GM23248 (cell line): Measurements from ENCODE around the gene SSBP2.

Experiments
- EZH2 ChIP-seq: fragments of 200-600 bp; sonication (generic); IDR thresholded peaks from 2 replicates; pipeline ENCODE4 v1.6.1; 2018; ENCODE audit warnings: antibody characterized with exemption, mild to moderate bottlenecking; ENCODE audit not compliant: insufficient read depth, poor library complexity, severe bottlenecking
- EZH2phosphoT487 ChIP-seq: fragments of 200-600 bp; sonication (generic); IDR thresholded peaks from 2 replicates; pipeline ENCODE4 v1.6.1; 2018; ENCODE audit warnings: antibody characterized with exemption, moderate library complexity, mild to moderate bottlenecking, low read depth; ENCODE audit not compliant: insufficient read depth

DNA sequence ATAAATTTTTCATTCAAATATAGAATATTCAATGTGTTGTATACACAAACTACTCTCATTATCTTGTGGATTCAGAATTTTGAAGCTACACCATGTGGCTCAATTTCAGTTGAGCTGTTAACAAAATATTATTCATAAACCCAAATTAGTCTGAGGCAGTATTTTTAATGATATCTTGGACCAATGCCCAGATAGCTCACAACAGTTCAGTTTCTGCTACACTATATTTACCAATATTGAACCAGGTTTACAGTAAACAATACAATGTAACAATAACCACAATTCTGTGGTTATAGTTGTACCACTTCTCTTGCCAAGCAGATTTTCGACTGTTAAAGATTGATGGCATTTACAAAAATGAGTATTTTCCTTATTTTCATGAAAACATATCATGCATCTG, 99.9 kb downstream of the SSBP2 start:
- TF ChIP-seq EZH2phosphoT487 (no peak), EZH2 (no peak)
